Type B pancreatic cell (in vitro differentiated cells): Measurements from ENCODE around the gene ZNF780A. TPM values are rescaled to one million over a fixed set of nuclear protein-coding genes. Genes with fewer than 3 reads are reported as not detected.
"Not testable (repeated sequence)": the region's sequence is repeated elsewhere in the genome, so short reads cannot be mapped to it uniquely, and the experiment has no call there.

Source experiments
- DNase-seq: peaks from one replicate; pipeline ENCODE4 v3.0.0; 2021; ENCODE audit warnings: mixed read lengths; ENCODE audit not compliant: unreplicated experiment; ENCODE audit errors: extremely low spot score
- H3K27ac Mint-ChIP-seq: 2 replicates; pipeline ENCODE4 v1.8.0; 2021; ENCODE audit warnings: mild to moderate bottlenecking, mixed read lengths
- H3K27me3 Mint-ChIP-seq: 2 replicates; pipeline ENCODE4 v1.8.0; 2021; ENCODE audit warnings: mixed read lengths
- H3K36me3 Mint-ChIP-seq: 2 replicates; pipeline ENCODE4 v1.8.0; 2021; ENCODE audit warnings: mixed read lengths
- H3K4me1 Mint-ChIP-seq: one replicate; pipeline ENCODE4 v1.8.0; 2021; ENCODE audit warnings: mixed read lengths; ENCODE audit not compliant: unreplicated experiment
- H3K4me3 Mint-ChIP-seq: 2 replicates; pipeline ENCODE4 v1.8.0; 2021; ENCODE audit warnings: mild to moderate bottlenecking, mixed read lengths
- H3K9me3 Mint-ChIP-seq: 2 replicates; pipeline ENCODE4 v1.8.0; 2021; ENCODE audit warnings: mixed read lengths
- total RNA-seq: library from RNA; stranded (reverse); gene quantifications from 2 replicates; pipeline ENCODE4 v1.2.1, GENCODE V29; 2021; ENCODE audit warnings: low replicate concordance
- TF ChIP-seq, protein P1 (sequence below): fragments of 200-600 bp; sonication (generic); conservative IDR thresholded peaks from 2 replicates; pipeline ENCODE4 v1.5.0; 2021; ENCODE audit warnings: antibody characterized with exemption, mild to moderate bottlenecking

Gene ZNF780A
- total RNA-seq, 1 donor from 2014 or later = 21.2 TPM

GRCh38 chr19:40130013-40130412 is 39.3 kb upstream of the ZNF780A start:
- no peaks in the 10 kb centered on the region for H3K36me3 Mint-ChIP-seq
- no peak for DNase-seq
- H3K27ac Mint-ChIP-seq = no peak overlapping the region
- no peaks in the 10 kb centered on the region for H3K4me1 Mint-ChIP-seq
- peaks cover 63% of the 10 kb centered on the region for H3K27me3 Mint-ChIP-seq
- H3K9me3 Mint-ChIP-seq = no peaks in the 10 kb centered on the region
- TF ChIP-seq, protein P1, sequence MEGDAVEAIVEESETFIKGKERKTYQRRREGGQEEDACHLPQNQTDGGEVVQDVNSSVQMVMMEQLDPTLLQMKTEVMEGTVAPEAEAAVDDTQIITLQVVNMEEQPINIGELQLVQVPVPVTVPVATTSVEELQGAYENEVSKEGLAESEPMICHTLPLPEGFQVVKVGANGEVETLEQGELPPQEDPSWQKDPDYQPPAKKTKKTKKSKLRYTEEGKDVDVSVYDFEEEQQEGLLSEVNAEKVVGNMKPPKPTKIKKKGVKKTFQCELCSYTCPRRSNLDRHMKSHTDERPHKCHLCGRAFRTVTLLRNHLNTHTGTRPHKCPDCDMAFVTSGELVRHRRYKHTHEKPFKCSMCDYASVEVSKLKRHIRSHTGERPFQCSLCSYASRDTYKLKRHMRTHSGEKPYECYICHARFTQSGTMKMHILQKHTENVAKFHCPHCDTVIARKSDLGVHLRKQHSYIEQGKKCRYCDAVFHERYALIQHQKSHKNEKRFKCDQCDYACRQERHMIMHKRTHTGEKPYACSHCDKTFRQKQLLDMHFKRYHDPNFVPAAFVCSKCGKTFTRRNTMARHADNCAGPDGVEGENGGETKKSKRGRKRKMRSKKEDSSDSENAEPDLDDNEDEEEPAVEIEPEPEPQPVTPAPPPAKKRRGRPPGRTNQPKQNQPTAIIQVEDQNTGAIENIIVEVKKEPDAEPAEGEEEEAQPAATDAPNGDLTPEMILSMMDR = no peak
- no peak overlapping the region for H3K4me3 Mint-ChIP-seq

DNA sequence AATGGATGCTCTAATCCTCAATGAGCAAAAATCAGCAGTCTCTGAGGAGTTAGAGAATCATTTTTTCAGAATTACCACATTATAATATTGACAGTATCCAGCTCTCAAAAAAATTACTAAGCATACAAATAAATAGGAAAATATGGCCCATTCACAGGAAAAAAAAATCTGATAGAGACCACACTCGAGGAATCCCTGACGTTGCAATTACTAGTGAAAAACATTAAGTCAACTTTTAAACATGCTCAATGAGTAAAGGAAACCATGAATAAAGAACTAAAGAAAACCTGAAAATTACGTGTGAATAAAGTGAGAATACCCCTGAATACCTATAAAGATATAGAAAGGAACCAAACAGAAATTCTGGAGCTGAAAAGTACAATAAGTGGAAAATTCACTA is 38.7 kb upstream of the ZNF780A start:
- Mint-ChIP-seq H3K36me3 (no peaks in the 10 kb centered on the region), H3K4me3 (no peak overlapping the region), H3K4me1 (no peaks in the 10 kb centered on the region), H3K27ac (no peak overlapping the region), H3K27me3 (peaks cover 63% of the 10 kb centered on the region), H3K9me3 (no peaks in the 10 kb centered on the region)
- TF ChIP-seq, protein P1 = no peak
- no peak for DNase-seq

DNA sequence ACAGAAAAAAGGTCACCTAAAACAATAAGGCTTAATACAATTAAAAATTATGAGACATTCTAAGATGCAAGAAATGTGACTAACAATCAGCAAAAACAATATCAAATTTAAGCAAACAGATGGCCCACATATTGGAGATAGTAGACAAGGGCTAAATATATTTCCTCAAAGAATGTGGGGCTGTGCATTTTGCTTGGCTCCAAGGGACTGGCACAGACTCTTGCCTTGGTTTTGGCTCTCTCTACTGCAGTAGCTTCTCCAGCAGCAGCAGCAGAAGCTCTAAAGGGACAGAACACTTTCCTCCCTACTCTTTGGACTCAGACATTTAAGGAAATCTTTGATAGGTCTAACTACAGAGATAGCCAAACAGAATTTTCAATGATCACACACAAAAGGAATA is 38.2 kb upstream of the ZNF780A start:
- DNase-seq = no peak
- H3K36me3 Mint-ChIP-seq = no peaks in the 10 kb centered on the region
- TF ChIP-seq, protein P1 = no peak
- H3K4me3 Mint-ChIP-seq = no peak overlapping the region
- H3K27ac Mint-ChIP-seq = no peak overlapping the region
- H3K9me3 Mint-ChIP-seq = no peaks in the 10 kb centered on the region
- H3K4me1 Mint-ChIP-seq = no peaks in the 10 kb centered on the region
- peaks cover 67% of the 10 kb centered on the region for H3K27me3 Mint-ChIP-seq

DNA sequence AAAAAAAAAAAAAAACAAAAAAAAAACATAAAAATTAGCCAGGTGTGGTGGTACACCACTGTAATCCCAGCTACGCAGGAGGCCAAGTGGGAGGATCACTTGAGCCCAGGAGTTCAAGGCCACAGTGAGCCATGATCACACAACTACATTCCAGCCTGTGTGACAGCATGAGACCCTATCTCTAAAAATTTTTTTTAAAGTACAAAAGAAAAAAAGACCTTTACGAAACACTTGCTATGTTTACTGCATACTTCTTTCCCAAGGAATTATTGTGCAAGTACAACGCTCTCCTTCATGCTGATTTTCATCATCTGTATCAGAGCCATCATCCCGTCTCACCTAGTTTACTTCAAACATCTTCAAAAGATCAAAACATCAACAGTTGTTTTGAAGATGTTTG is 28.6 kb upstream of the ZNF780A start:
- H3K27ac Mint-ChIP-seq = no peak overlapping the region
- H3K4me3 Mint-ChIP-seq = no peak overlapping the region
- peaks cover 6% of the 10 kb centered on the region for H3K9me3 Mint-ChIP-seq
- TF ChIP-seq, protein P1 = no peak
- no peaks in the 10 kb centered on the region for H3K4me1 Mint-ChIP-seq
- no peaks in the 10 kb centered on the region for H3K36me3 Mint-ChIP-seq
- no peak for DNase-seq
- H3K27me3 Mint-ChIP-seq = peaks cover 20% of the 10 kb centered on the region

DNA sequence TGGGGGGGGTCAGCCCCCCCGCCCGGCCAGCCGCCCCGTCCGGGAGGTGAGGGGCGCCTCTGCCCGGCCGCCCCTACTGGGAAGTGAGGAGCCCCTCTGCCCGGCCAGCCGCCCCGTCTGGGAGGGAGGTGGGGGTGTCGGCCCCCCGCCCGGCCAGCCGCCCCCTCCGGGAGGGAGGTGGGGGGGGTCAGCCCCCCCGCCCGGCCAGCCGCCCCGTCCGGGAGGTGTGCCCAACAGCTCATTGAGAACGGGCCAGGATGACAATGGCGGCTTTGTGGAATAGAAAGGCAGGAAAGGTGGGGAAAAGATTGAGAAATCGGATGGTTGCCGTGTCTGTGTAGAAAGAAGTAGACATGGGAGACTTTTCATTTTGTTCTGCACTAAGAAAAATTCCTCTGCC is 27.9 kb upstream of the ZNF780A start:
- not testable (repeated sequence) for DNase-seq, H3K4me3 Mint-ChIP-seq, H3K4me1 Mint-ChIP-seq, H3K27ac Mint-ChIP-seq, H3K9me3 Mint-ChIP-seq, H3K36me3 Mint-ChIP-seq
- H3K27me3 Mint-ChIP-seq = peaks cover 13% of the 10 kb centered on the region

GRCh38 chr19:40116075-40116474 is 25.3 kb upstream of the ZNF780A start:
- Mint-ChIP-seq H3K4me3 (no peak overlapping the region), H3K9me3 (peaks cover 5% of the 10 kb centered on the region), H3K4me1 (no peaks in the 10 kb centered on the region), H3K27ac (no peak overlapping the region), H3K27me3 (peaks cover 4% of the 10 kb centered on the region), H3K36me3 (no peaks in the 10 kb centered on the region)
- TF ChIP-seq, protein P1 = no peak
- DNase-seq = no peak

GRCh38 chr19:40114119-40114518 is 23.4 kb upstream of the ZNF780A start:
- not testable (repeated sequence) for H3K4me3 Mint-ChIP-seq, H3K4me1 Mint-ChIP-seq, H3K9me3 Mint-ChIP-seq, H3K36me3 Mint-ChIP-seq, H3K27me3 Mint-ChIP-seq, H3K27ac Mint-ChIP-seq, DNase-seq

GRCh38 chr19:40112271-40112670 is 21.5 kb upstream of the ZNF780A start:
- not testable (repeated sequence) for H3K9me3 Mint-ChIP-seq, DNase-seq, H3K36me3 Mint-ChIP-seq, H3K27ac Mint-ChIP-seq, H3K4me3 Mint-ChIP-seq, H3K27me3 Mint-ChIP-seq, H3K4me1 Mint-ChIP-seq
